Kidney epithelial cell (primary cell): ENCODE measurements around the gene NCOR2. TPM values are rescaled to one million over a fixed set of nuclear protein-coding genes. Genes with fewer than 3 reads are reported as not detected.

Source experiments
- DNase-seq: peaks from one replicate; pipeline ENCODE4 v3.0.0-alpha.2; 2010; ENCODE audit warnings: low read depth
- H3K27me3 ChIP-seq: 2 replicates; pipeline ENCODE4 v1.6.0; 2011; ENCODE audit warnings: low read length; ENCODE audit not compliant: control insufficient read depth, insufficient read depth
- H3K36me3 ChIP-seq: 2 replicates; pipeline ENCODE4 v1.5.1; 2011; ENCODE audit warnings: low read length; ENCODE audit not compliant: control insufficient read depth, insufficient read depth
- H3K4me3 ChIP-seq: 2 replicates; pipeline ENCODE4 v1.5.1; 2011; ENCODE audit warnings: low read depth, mild to moderate bottlenecking, control low read depth, low read length
- total RNA-seq: library from RNA; depleted of rRNA; stranded (reverse); fragments of >200 nt; gene quantifications from 2 replicates; pipeline ENCODE4 v1.2.3, GENCODE V29; 2015
- TF ChIP-seq, protein P1 (sequence below): IDR thresholded peaks from 2 replicates; pipeline ENCODE4 v1.5.1; 2011; ENCODE audit warnings: mild to moderate bottlenecking, moderate library complexity, low read length, control low read depth, inconsistent platforms; ENCODE audit not compliant: insufficient read depth, poor library complexity, severe bottlenecking

Gene NCOR2
- total RNA-seq, 1 donor from 2014 or later = 113 TPM

- TF ChIP-seq, protein P1, sequence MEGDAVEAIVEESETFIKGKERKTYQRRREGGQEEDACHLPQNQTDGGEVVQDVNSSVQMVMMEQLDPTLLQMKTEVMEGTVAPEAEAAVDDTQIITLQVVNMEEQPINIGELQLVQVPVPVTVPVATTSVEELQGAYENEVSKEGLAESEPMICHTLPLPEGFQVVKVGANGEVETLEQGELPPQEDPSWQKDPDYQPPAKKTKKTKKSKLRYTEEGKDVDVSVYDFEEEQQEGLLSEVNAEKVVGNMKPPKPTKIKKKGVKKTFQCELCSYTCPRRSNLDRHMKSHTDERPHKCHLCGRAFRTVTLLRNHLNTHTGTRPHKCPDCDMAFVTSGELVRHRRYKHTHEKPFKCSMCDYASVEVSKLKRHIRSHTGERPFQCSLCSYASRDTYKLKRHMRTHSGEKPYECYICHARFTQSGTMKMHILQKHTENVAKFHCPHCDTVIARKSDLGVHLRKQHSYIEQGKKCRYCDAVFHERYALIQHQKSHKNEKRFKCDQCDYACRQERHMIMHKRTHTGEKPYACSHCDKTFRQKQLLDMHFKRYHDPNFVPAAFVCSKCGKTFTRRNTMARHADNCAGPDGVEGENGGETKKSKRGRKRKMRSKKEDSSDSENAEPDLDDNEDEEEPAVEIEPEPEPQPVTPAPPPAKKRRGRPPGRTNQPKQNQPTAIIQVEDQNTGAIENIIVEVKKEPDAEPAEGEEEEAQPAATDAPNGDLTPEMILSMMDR = no peak
- no peaks in the 10 kb centered on the region for H3K36me3 ChIP-seq
- no peak overlapping the region for H3K4me3 ChIP-seq
- no peaks in the 10 kb centered on the region for H3K27me3 ChIP-seq
- no peak for DNase-seq
Measured at GRCh38 chr12:124557518-124558223, 9.7 kb downstream of the NCOR2 start.

DNA sequence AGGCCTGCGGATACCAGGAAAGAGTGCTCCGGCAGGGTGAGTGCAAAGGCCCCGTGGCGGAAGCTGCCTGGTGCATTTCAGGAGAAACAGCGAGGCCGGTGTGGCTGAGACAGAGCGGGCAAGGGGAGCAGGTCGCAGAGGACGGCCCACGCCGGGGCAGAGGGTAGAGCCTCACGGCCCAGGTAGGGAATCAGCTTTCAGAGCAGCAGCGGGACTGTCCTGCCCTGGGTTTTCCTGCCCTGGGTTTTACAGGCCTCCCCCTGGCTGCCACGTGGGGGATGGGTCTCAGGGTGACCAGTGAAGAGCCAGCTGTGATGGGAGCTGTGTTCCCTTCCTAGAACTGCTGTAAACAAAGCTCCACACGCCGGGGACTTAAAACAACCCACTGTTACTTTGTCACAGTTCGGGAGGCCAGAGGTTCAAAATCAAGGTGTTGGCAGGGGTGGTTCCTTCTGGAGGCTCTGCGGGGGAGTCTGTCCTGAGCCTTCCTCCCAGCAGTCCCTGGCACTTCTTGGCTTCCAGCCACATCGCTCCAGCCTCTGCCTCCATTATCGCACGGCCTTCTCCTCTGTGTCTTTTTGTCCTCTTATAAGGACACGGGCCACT, 10.4 kb downstream of the NCOR2 start:
- TF ChIP-seq, protein P1 = no peak
- Histone ChIP-seq H3K27me3 (no peaks in the 10 kb centered on the region), H3K4me3 (no peak overlapping the region), H3K36me3 (no peaks in the 10 kb centered on the region)
- no peak for DNase-seq

- no peak for DNase-seq
- TF ChIP-seq, protein P1 = no peak
- no peaks in the 10 kb centered on the region for H3K36me3 ChIP-seq
Measured at GRCh38 chr12:124556074-124556466, 11.3 kb downstream of the NCOR2 start.

GRCh38 chr12:124555168-124556073, 12.0 kb downstream of the NCOR2 start:
- TF ChIP-seq, protein P1 = no peak
- DNase-seq = no peak
- H3K36me3 ChIP-seq = no peaks in the 10 kb centered on the region
- H3K27me3 ChIP-seq = no peaks in the 10 kb centered on the region
- H3K4me3 ChIP-seq = no peak overlapping the region

More at GRCh38 chr12:124556074-124556466, 11.3 kb downstream of the NCOR2 start:
- no peaks in the 10 kb centered on the region for H3K27me3 ChIP-seq
- no peak overlapping the region for H3K4me3 ChIP-seq

DNA sequence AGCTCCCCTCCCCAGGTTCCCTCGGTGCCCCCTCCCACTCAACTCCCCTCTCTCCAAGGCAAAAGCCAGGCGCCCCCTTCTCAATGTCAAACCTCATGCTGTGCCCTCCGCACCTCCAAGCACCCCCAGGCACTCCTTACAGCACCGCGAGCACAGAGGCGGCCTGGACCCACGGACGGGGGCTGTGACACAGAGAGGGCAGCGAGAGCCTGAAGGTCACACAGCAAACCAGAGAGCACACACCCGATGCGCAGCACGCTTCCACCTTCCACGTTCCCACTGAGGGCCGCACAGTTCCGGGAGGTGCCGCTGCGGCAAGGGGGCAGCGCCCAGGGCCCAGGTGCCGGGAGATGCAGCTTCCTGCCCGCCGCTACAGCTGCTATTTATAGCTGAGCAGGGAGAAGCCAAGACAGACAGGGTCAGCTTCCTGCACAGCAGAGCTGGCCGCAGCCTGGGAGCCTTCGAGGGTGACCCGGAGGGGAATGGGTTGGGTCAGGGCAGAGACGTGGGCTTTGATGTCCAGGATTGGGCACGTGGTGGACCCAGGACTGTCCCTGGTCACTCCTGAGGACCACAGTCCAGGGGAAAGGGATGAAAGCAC, 12.9 kb downstream of the NCOR2 start:
- H3K27me3 ChIP-seq = no peaks in the 10 kb centered on the region
- H3K4me3 ChIP-seq = no peak overlapping the region
- H3K36me3 ChIP-seq = no peaks in the 10 kb centered on the region
- TF ChIP-seq, protein P1 = no peak
- no peak for DNase-seq
